Coronary artery (tissue), 2 donors: ENCODE data around the gene PDHB.

Source experiments
- DNase-seq: peaks from one replicate; pipeline ENCODE4 v3.0.0-alpha.2; 2017; ENCODE audit warnings: low spot score
- H3K27ac ChIP-seq, 2 donors: fragments of 200-600 bp; sonication (generic); one replicate each; pipeline ENCODE4 v1.5.1; 2016 to 2019
- H3K4me3 ChIP-seq: fragments of 200-600 bp; sonication (generic); 2 replicates; pipeline ENCODE4 v1.5.1; 2016; ENCODE audit warnings: mild to moderate bottlenecking, moderate library complexity
- TF ChIP-seq, protein P1 (sequence below): fragments of 200-600 bp; sonication (generic); IDR thresholded peaks from one replicate; pipeline ENCODE4 v1.5.1; 2019; ENCODE audit warnings: antibody characterized with exemption

Gene PDHB

DNA sequence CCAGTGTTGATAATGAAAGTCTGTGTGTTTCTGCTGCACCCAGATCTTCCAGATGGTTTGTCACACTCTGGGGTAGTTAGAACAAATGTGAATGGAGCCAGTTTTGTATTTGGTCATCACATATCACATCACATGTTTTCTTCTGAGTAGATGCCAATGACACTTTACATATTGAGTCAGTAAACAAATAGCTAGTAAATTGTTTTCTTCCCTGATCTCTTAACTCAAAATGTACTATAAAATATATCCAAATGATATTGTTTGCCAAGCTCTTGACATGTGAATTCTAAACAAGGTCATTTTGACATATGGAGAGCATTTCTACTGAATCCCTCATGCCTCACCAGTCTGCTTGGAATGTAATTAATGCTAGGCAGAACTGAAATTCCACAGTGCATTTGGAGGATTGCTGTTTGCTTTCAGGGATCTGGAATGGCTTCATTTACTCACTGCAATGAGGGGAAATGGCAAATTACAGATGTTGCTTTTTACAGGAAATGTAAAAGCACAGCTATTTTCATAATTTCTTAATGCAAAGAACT lies 45.0 kb downstream of the PDHB start:
- peak overlapping the region in 1 of 2 donors; percentile 69 for H3K27ac ChIP-seq
- DNase-seq = no peak
- no peak overlapping the region for H3K4me3 ChIP-seq
- TF ChIP-seq, protein P1, sequence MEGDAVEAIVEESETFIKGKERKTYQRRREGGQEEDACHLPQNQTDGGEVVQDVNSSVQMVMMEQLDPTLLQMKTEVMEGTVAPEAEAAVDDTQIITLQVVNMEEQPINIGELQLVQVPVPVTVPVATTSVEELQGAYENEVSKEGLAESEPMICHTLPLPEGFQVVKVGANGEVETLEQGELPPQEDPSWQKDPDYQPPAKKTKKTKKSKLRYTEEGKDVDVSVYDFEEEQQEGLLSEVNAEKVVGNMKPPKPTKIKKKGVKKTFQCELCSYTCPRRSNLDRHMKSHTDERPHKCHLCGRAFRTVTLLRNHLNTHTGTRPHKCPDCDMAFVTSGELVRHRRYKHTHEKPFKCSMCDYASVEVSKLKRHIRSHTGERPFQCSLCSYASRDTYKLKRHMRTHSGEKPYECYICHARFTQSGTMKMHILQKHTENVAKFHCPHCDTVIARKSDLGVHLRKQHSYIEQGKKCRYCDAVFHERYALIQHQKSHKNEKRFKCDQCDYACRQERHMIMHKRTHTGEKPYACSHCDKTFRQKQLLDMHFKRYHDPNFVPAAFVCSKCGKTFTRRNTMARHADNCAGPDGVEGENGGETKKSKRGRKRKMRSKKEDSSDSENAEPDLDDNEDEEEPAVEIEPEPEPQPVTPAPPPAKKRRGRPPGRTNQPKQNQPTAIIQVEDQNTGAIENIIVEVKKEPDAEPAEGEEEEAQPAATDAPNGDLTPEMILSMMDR = no peak

DNA sequence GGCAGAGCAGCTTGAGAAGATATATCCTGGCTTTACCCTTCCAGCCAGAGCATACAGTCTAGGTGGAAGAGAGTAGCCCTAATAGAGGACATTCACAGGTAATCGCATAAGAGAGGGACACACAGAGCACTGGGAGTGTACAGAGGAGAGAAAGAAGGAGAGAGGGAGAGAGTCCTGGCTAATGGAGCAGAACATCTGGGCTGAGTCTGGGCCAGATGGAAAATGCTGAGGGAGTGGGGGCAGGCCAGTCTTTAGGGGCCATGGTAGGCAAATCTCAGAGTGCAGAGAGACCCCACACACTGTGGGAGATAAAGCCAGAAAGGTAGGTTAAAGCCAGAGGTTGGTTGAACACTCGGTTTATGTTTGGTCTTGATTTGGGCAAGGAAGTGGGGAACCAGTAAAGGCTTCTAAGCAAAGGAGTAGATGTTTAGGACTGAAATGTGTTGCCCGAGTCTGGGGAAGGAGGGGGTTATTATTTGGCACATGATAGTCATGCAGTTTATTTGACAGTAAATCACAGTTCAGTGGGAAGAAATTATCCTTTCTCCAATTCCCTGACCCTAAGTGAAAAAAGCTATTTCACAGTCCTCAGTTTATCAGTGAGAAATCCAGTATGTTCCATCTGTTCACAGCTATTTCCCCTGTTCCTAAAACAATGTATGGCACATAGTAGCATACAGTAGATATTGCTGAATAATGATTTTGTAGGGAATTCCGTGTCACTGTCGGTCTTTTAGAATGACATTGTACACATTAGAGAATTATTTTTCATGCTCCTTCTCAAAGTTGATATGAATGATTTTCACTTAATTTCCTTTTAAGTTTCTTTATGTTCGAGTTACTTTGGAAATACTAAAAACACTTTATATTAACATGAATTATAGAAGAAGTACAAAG lies 45.7 kb downstream of the PDHB start:
- no peak for DNase-seq
- TF ChIP-seq, protein P1 = no peak
- H3K27ac ChIP-seq = peak overlapping the region; percentile 43 to 78
- no peak overlapping the region for H3K4me3 ChIP-seq

DNA sequence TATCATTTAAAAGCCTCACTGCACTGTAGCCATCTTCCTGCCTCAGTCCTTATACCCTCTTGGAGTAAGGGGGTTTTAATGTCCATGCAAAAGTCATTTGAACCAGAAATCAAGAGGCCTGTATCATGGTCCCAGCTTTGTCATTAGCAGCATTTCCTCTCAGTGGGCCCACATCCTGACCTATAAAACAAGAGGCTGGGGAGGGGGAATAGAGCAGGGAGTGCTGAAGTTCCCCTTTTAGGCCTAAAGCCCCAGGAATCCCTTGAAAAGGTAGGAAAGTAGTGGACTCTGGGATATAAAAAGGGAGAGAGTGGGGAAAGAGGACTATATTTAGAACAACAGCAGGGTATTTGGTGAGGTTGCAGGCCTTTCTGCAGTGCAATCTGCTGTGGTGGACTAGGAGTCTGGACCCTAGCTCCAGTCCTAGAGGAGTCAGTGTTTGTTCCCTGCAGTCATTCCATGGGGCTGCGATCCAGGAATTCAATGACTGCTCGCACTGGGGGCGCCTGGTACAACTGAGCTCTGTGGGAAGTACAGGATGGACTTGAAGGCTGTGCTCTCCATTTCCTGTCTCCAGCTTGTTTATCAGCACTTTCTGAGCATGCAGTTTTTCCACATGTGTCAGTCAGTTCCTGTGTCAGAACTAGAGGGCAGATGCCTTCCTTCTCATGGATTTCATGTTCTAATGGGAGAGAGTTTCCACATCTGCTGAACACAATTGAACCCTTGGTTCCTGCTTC lies 46.8 kb downstream of the PDHB start:
- no peak overlapping the region for H3K4me3 ChIP-seq
- TF ChIP-seq, protein P1 = no peak
- no peak for DNase-seq
- H3K27ac ChIP-seq = peak overlapping the region; percentile 43 to 78

- Histone ChIP-seq H3K27ac (peak overlapping the region in 1 of 2 donors; percentile 57), H3K4me3 (no peak overlapping the region)
- TF ChIP-seq, protein P1 = no peak
- no peak for DNase-seq
Measured at GRCh38 chr3:58384381-58385090, 49.1 kb downstream of the PDHB start.

DNA sequence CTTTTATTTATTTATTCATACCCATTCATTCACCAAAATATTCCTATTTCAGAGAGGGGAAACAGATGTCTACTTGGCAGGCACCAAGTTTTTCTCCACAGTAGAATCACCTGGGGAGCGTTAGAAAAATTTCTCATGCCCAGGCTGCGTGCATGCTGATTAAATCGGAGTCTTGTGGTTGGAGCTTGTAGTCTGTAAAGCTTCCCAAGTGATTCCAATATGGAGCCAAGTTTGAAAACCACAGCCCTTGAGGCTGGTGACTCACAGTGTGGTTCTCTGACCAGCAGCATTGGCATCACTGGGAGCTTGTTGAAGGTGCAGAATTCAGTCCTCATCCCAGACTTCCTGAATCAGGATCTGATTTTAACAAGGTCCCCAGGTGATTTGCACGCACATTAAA lies 49.7 kb downstream of the PDHB start:
- TF ChIP-seq, protein P1 = no peak
- peak overlapping the region in 1 of 2 donors; percentile 57 for H3K27ac ChIP-seq
- no peak for DNase-seq

DNA sequence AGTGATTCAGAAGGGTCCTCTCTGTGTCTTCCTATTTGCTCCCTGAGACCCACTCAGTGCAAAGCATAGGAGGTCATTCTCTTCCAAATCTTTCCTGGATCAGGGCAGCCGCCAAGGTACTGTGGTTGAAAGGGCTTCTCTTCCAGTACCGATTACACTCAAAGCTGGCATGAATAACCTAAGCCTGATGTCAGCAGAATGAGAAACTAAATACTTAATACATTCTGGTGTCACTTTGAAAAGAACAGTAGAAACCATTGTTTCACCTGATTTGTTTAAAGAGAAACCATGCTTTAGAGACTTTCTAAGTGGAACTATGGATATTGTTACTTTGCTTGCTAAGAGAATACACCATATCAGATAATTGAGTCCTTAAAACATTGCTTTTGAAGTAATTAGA lies 50.2 kb downstream of the PDHB start:
- DNase-seq = no peak
- Histone ChIP-seq H3K27ac (peak overlapping the region in 1 of 2 donors; percentile 37), H3K4me3 (no peak overlapping the region)
- TF ChIP-seq, protein P1 = no peak

More for the DNA sequence above, 49.7 kb downstream of the PDHB start:
- no peak overlapping the region for H3K4me3 ChIP-seq
